Lower leg skin (tissue), 3 donors: Measurements from ENCODE around the gene MUC12.

Source experiments
- CTCF ChIP-seq, 3 donors: fragments of 450-650 bp; IDR thresholded peaks; one replicate each; pipeline ENCODE4 v1.5.1; 2016; ENCODE audit warnings: antibody characterized with exemption in 3 of 3, mild to moderate bottlenecking in 3 of 3, moderate library complexity in 2 of 3
- POLR2A ChIP-seq, 2 donors: fragments of 450-650 bp; IDR thresholded peaks; one replicate each; pipeline ENCODE4 v1.6.1; 2016 to 2017; ENCODE audit warnings: antibody characterized with exemption in 2 of 2, mild to moderate bottlenecking in 1 of 2, moderate library complexity in 1 of 2

DNA sequence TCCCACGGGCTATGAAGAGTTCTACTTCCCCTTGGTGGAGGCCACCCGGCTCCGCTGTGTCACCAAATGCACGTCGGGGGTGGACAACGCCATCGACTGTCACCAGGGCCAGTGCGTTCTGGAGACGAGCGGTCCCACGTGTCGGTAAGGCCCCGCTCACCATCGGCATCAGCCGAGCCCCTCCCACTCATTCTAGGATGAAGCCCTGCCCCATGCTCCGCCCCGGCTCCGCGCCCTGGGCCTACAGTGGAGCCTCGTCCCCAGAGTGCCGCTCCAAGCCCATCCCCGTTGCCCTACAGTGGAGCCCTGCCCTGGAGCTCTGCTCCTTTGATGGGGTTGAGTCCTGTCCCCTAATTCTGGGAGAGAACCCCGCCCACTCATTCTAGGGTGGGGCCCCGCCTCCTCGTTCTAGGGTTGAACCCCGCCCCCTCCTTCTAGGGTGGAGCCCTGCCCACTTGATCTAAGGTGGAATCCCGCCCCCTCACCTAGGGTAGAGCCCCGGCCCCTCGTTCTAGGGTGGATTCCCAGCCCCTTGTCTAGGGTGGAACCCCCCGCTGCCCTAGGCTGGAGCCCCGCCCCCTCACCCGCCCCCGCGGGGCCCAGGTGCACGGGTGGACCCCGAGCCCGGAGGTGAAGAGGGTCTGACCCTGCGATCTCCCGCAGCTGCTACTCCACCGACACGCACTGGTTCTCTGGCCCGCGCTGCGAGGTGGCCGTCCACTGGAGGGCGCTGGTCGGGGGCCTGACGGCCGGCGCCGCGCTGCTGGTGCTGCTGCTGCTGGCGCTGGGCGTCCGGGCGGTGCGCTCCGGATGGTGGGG lies 3.4 kb upstream of the MUC12 start:
- TF ChIP-seq CTCF (IDR thresholded peaks at IDR 0.05), result no peak
- no peak for TF ChIP-seq POLR2A (IDR thresholded peaks at IDR 0.05)
